ENCODE results near the gene ANKS3.
A peak's percentile ranks its signal among the peaks of the same experiment; 100 is the strongest.

ANKS3 gene

GRCh38 chr16:4684058-4684715 is 49.9 kb downstream of the ANKS3 start:
- no peak overlapping the region for H3K4me3 ChIP-seq (ENCODE audit: low read length)
- no peak for DNase-seq (ENCODE audit: low read depth)
- no peak for TF ChIP-seq CTCF (IDR thresholded peaks at IDR 0.05; ENCODE audit: insufficient read depth, low read depth, low read length, missing control alignments)

GRCh38 chr16:4683255-4684057 is 50.6 kb downstream of the ANKS3 start:
- no peak for DNase-seq (ENCODE audit: low read depth)
- no peak for TF ChIP-seq CTCF (IDR thresholded peaks at IDR 0.05; ENCODE audit: insufficient read depth, low read depth, low read length, missing control alignments)
- no peak overlapping the region for H3K4me3 ChIP-seq (ENCODE audit: low read length)

- no peak overlapping the region for H3K4me3 ChIP-seq (ENCODE audit: low read length)
- TF ChIP-seq CTCF (IDR thresholded peaks at IDR 0.05; ENCODE audit: insufficient read depth, low read depth, low read length, missing control alignments) = peak; percentile 62
- DNase-seq (ENCODE audit: low read depth) = peak; percentile 61
Observed at GRCh38 chr16:4682616-4683254, 51.3 kb downstream of the ANKS3 start.

- H3K4me3 ChIP-seq (ENCODE audit: low read length) = no peak overlapping the region
- no peak for DNase-seq (ENCODE audit: low read depth)
- TF ChIP-seq CTCF (IDR thresholded peaks at IDR 0.05; ENCODE audit: insufficient read depth, low read depth, low read length, missing control alignments) = no peak
Observed at GRCh38 chr16:4682084-4682591, 51.9 kb downstream of the ANKS3 start.

- no peak for DNase-seq (ENCODE audit: low read depth)
- H3K4me3 ChIP-seq (ENCODE audit: low read length) = no peak overlapping the region
- no peak for TF ChIP-seq CTCF (IDR thresholded peaks at IDR 0.05; ENCODE audit: insufficient read depth, low read depth, low read length, missing control alignments)
Observed at GRCh38 chr16:4681471-4682083, 52.5 kb downstream of the ANKS3 start.

GRCh38 chr16:4680673-4681470 is 53.2 kb downstream of the ANKS3 start:
- peak overlapping the region; percentile 37 for H3K4me3 ChIP-seq (ENCODE audit: low read length)
- DNase-seq (ENCODE audit: low read depth) = no peak
- TF ChIP-seq CTCF (IDR thresholded peaks at IDR 0.05; ENCODE audit: insufficient read depth, low read depth, low read length, missing control alignments) = no peak
